GM10847 (cell line): ENCODE data around the gene NPC1.

Source experiments
- POLR2A ChIP-seq: IDR thresholded peaks from 2 replicates; pipeline ENCODE4 v1.6.1; 2011; ENCODE audit not compliant: insufficient read length; ENCODE audit errors: extremely low read depth

The NPC1 gene

DNA sequence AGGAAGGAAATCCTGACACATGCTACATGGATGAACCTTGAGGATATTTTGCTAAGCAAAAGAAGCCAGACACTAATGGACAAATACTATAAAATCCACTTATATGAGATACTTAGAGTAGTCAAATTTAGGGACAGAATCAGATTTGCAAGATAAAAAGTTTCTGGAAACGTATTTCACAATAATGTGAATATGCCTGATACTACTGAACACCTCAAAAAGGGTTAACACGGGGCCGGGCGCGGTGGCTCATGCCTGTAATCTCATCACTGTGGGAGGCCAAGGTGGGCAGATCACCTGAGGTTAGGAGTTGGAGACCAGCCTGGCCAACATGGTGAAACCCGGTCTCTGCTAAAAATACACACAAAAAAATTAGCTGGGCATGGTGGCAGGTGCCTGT is 84.7 kb downstream of the NPC1 start:
- TF ChIP-seq POLR2A = no peak

DNA sequence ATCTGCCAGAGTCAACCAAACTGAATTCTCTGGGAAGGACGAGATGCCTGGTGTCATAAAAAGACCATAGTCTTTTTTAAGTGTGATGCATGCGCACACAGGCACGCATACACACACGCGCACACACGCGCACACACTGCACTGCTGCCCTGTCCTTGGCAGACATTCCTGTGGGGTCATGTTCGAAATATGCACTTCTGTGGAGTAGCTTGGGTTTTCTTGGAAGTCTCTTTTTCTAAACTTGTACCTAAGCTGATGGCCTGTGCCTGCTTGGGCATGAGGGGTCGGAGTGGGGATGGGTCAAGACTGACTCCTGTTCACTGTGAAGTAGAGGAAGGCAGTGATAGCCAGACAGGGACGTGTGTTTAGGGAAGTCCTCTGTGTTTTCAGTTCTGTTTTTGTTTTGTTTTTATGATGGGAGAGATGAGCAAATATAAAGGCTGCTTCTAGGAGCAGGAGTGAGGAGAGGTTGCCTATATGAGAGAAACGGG is 87.0 kb downstream of the NPC1 start:
- TF ChIP-seq POLR2A = no peak

DNA sequence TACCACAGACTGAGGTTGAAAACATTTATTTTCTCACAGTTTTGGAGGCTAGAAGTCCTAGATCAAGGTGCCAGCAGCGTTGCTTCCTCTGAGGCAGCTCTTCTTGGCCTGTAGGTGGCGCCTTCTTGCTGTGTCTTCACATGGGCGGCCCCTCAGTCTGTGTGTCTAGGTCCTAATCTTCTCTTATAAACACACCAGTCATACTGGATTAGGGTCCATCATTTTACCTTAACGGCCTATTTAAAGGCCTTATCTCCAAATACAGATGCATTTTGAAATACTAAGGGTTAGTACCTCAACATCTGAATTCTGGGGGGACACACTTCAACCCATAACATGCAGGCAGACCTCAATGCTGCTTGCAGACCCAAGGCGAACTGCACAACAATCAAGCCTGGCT is 87.4 kb downstream of the NPC1 start:
- no peak for TF ChIP-seq POLR2A

DNA sequence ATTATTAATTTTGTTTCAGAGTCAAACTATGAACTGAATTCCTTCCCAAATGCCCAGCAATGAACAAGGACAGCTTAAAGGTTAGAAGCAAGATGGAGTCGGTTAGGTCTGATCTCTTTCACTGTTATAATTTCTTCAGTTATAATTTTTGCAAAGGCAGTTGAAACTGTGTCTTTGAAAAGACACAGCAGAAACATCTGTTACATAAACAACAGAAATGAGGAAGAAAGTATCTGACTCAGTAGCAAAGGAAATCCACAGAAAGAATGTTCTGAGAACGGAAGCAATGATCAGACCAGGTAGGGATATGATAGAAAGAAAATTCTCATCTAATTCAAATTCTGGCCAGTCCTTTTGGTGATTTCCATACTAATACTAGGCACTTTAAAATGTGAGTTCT is 88.2 kb downstream of the NPC1 start:
- TF ChIP-seq POLR2A = no peak

DNA sequence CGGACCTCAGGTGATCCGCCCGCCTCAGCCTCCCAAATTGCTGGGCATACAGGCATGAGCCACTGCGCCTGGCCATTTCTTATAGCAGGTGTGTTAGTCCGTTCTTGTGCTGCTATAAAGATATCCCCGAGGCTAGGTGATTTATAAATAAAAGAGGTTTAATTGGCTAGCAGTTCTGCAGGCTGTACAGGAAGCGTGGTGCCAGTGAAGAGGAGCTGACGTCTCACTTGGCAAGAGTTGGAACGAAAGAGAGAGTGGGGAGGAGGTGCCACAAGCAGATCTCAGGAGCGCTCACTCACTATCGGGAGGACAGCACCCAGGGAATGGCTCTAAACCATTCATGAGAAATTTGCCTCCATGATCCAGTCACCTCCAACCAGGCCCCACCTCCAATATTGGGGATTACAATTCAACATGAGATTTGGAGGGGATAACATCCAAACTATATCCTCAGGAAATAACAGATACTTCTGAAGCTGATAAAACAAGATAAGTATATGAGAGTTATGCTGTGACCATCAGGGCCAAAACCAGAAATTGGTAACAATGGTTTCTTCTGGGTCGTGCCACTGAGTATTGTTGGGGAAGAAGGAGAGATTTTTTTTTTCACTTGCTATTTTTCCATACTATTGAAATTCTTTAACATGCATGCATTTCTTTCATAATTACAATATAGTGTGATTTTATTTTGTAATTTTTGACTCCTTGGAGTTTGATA is 90.4 kb downstream of the NPC1 start:
- no peak for TF ChIP-seq POLR2A

DNA sequence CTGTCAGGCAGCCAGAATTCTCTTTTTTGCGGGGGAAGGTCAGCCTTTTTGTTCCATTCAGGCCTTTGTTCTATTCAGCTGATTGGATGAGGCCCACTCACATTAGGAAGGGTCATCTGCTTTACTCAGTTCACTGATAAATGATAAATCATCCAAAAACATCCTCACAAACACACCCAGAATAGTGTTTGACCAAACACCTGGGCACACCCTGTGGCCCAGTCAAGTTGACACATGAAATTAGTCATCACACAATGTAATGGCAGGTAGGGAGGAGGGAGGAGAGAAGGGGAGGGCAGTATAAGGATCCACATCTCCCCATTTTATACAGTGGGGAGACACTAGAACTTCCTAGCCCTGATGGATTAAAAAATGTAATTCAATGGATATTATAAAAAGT is 91.3 kb downstream of the NPC1 start:
- no peak for TF ChIP-seq POLR2A

DNA sequence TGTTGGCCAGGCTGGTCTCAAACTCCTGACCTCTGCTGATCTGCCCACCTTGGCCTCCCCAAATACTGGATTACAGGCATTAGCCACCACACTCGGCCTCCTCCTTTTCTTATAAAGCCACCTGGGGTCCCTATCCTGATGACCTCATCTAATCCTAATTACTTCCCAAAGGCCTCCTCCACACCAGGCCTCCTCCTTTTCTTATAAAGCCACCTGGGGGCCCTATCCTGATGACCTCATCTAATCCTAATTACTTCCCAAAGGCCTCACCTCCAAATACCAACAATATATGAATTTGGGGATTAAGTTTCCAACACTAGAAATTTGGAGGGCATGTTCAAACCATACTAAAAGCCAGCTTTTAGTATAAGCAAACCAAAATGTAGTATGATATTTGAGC is 92.7 kb downstream of the NPC1 start:
- TF ChIP-seq POLR2A = no peak

DNA sequence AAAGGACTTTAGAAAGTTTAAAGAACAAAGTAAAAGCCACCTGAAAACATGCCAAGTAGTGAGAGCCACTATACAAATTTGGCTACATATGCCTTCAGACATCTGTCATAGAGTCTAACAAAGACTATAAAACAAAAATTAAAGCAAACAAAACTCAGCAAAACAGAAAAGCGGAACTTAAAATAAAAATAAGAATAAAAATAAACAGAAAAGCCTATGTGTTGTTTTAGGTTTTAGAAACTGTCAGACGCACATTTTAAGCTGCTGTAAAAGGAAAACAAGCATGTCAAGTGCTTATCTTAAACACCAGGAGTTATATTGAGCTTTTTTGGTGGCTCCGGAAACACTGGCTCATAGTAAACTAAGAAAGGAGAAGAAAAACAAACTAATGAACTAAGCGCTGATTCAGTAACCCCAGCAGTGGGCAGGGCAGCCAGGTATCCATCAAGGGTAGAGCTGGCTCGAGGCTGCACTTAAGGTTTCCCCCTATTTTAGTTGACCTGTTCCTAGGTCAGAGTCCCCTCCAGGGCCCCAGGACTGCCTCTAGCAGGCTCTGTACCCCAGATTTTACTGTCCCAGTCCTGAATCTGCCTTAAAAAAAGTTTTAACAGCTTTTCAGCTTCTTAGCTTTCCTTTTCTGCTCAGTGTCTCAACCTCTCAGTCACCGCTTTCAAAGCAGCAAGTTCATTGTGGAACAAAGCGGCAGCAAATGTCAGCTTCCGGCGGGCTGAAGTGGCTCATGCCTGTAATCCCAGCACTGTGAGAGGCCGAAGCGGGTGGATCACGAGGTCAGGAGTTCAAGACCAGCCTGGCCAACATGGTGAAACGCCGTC is 98.4 kb downstream of the NPC1 start:
- no peak for TF ChIP-seq POLR2A

DNA sequence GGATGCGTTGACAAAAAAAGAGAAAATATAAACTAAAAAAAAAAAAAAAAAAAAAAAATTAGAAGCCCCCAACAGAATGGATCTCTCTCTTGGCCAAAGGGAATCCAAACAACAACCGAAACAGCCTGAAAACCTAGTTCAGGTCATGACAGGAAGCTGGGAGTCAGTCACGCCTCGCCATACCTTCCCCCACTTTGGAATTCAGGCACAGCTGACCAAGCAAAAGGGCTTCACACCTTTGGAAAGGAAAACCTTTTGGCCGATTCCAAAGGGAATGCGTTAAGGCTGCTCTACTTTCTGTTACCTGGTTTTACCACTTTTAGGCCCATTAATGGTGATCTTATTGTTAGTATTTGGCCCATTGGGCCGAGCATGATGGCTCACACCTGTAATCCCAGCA is 100.9 kb downstream of the NPC1 start:
- TF ChIP-seq POLR2A = no peak

DNA sequence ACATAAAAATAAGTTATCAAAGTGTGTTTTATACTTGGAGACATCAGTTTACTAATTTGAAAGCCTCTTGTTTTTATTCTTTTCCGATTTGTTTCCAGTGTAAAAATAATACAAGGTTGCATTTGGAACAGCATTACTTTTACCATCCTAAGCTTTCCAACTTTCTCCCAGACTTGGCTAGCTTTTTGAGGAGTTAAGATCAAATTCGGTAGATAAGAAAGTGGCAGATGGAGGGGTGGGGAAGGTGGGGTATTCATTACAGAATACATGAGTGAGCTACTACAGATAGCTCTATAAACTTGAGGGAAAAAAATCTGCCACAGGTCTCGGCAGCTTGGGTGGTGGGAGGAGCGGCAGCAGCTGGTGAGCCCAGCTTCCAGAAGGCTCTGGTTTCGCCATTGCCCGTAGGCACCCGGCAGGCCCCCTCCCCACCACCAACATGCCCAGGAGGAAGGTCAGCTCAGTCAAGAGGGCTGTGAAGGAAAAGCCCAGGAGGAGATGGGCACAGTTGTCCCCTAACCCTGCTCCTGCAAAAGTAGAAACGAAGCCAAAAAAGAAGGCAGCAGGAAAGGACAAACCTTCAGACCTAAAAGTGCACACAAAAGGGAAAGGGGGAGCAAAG is 101.6 kb downstream of the NPC1 start:
- TF ChIP-seq POLR2A = no peak
